HepG2 (cell line): ENCODE results near the gene ADH4. TPM values are rescaled to one million over a fixed set of nuclear protein-coding genes. Genes with fewer than 3 reads are reported as not detected.

Experiments used
- BRD4 ChIP-seq: sonication (generic); formaldehyde crosslinking; IDR thresholded peaks from 2 replicates; pipeline ENCODE4 v1.4.0; 2020; ENCODE audit warnings: missing genetic modification reagents
- GFI1 ChIP-seq: sonication (generic); formaldehyde crosslinking; IDR thresholded peaks from 2 replicates; pipeline ENCODE4 v1.5.0; 2020; ENCODE audit warnings: missing genetic modification reagents, mild to moderate bottlenecking, borderline replicate concordance
- PAX8 ChIP-seq: sonication (generic); formaldehyde crosslinking; IDR thresholded peaks from 2 replicates; pipeline ENCODE4 v1.8.0; 2022; ENCODE audit warnings: mild to moderate bottlenecking, missing genetic modification reagents, borderline replicate concordance
- PHF21A ChIP-seq: sonication (generic); formaldehyde crosslinking; IDR thresholded peaks from 2 replicates; pipeline ENCODE4 v1.5.0; 2020; ENCODE audit warnings: mild to moderate bottlenecking, missing genetic modification reagents
- RXRB ChIP-seq: IDR thresholded peaks from 2 replicates; pipeline ENCODE4 v1.6.1; 2016; ENCODE audit warnings: borderline replicate concordance, missing genetic modification reagents, missing compliant biosample characterization
- SMAD1 ChIP-seq: sonication (generic); formaldehyde crosslinking; IDR thresholded peaks from 2 replicates; pipeline ENCODE4 v1.4.0; 2020; ENCODE audit warnings: missing genetic modification reagents, low read depth, mild to moderate bottlenecking, borderline replicate concordance
- TBX3 ChIP-seq: fragments of 450-650 bp; IDR thresholded peaks from 2 replicates; pipeline ENCODE4 v1.6.1; 2017; ENCODE audit warnings: antibody characterized with exemption, mild to moderate bottlenecking, inconsistent platforms, borderline replicate concordance
- ZNF207 ChIP-seq: fragments of 450-650 bp; IDR thresholded peaks from 2 replicates; pipeline ENCODE4 v1.6.1; 2016; ENCODE audit warnings: antibody characterized with exemption, borderline replicate concordance
- polyA plus RNA-seq, 8 experiments: library from polyadenylated mRNA; depleted of rRNA in 3 of 8; stranded (reverse) in 7 of 8; unstranded in 1 of 8; fragments of >200 nt; fragmentation: Illumina TruSeq in 4 of 8; extraction: Trizol in 4 of 8; gene quantifications; 2 replicates each; pipeline versions ENCODE4 v1.2.1 to v1.2.3, GENCODE V29; 2011 to 2016; ENCODE audit warnings: low read depth in 4 of 8, missing spikeins in 1 of 8, mixed read lengths in 1 of 8; ENCODE audit not compliant: insufficient read depth in 1 of 8
- total RNA-seq, 5 experiments: library from RNA; depleted of rRNA; stranded (reverse); fragments of >200 nt; fragmentation: Illumina TruSeq; extraction: Trizol; gene quantifications; 2 replicates each; pipeline ENCODE4 v1.2.3, GENCODE V29; 2016; ENCODE audit warnings: low read depth in 1 of 5
- TF ChIP-seq, protein P1 (sequence below), 2 experiments: sonication (generic) in 1 of 2; formaldehyde crosslinking in 1 of 2; IDR thresholded peaks; 2 replicates each; pipeline versions ENCODE4 v1.5.1 to v1.6.1; 2011 to 2020; ENCODE audit warnings: borderline replicate concordance in 1 of 2, low read depth in 1 of 2, low read length in 1 of 2, mild to moderate bottlenecking in 1 of 2, missing genetic modification reagents in 1 of 2, moderate library complexity in 1 of 2
- TF ChIP-seq, protein P2 (sequence below): sonication (generic); formaldehyde crosslinking; IDR thresholded peaks from 2 replicates; pipeline ENCODE4 v1.5.0; 2020; ENCODE audit warnings: mild to moderate bottlenecking, missing genetic modification reagents
- TF ChIP-seq, protein P3 (sequence below): IDR thresholded peaks from 2 replicates; pipeline ENCODE4 v1.6.1; 2016; ENCODE audit warnings: low read depth, missing genetic modification reagents, missing compliant biosample characterization
- TF ChIP-seq, protein P4 (sequence below): sonication (generic); formaldehyde crosslinking; IDR thresholded peaks from 2 replicates; pipeline ENCODE4 v1.5.0; 2020; ENCODE audit warnings: mild to moderate bottlenecking, missing genetic modification reagents, moderate library complexity
- TF ChIP-seq, protein P5 (sequence below): sonication (generic); formaldehyde crosslinking; IDR thresholded peaks from 2 replicates; pipeline ENCODE4 v1.8.0; 2023; ENCODE audit warnings: mild to moderate bottlenecking, missing genetic modification reagents

Gene ADH4
- total and polyA plus RNA-seq, 2 of the 13 experiments (the other 11 are each of a cell fraction or from before 2014, with no cell fraction given): 24.3 to 31.1 TPM

DNA sequence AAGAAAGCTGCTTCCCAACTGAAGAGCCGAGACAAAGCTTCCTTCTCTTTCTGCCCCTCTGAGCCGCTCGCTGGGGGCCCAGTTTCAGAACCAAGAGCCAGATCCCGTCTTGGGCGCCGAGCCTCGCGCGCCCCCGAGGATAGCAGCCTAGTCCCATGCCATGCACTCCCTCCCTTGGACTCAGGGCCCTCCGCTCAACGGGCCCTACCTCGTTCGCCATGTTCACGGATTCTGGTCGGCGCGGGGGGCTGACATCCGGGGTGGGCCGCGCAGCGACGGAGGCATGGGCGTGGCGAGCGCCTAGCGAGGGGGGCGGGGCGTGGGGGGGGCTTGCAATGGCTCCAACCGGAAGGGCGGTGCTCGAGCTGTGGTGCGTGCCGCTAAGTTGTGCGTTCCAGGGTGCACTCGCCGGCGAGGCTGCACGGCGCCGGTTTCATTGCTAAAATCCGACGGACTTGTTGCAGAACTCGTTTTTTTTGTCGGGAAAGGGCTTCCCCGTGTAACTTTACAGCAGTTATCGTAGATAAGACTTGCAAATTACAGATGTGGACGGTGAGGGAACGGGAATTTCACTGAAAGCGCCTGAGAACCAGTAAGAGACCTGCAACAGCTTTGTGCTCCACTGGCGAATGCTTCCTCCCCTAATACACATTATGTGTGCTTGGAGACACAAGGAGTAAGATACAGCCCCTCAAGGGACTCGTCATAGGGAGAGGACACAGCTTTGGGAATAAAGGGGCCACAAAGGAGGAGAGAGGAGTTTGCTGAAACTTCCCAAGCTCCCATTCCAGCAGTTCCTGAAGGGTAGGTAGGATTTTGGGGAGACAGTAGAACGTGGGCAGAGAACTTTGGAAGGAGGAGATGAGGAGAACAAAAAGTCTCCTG, 55.4 kb downstream of the ADH4 start, which contains the start of gene ADH5 (continued):
- TF ChIP-seq, protein P1, sequence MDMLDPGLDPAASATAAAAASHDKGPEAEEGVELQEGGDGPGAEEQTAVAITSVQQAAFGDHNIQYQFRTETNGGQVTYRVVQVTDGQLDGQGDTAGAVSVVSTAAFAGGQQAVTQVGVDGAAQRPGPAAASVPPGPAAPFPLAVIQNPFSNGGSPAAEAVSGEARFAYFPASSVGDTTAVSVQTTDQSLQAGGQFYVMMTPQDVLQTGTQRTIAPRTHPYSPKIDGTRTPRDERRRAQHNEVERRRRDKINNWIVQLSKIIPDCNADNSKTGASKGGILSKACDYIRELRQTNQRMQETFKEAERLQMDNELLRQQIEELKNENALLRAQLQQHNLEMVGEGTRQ (IDR thresholded peaks at IDR 0.05; ENCODE audit: low read depth, low read length): no peak
- TF ChIP-seq, protein P1 (CRISPR knock-in tag; IDR thresholded peaks at IDR 0.05; ENCODE audit: borderline replicate concordance): no peak; the same call in 1 of the 2 replicates
- TF ChIP-seq SMAD1 (CRISPR knock-in tag) (no peak), TBX3 (no peak), PHF21A (CRISPR knock-in tag) (peak; percentile 58; the same call in 1 of the 2 replicates), PAX8 (peak; percentile 75; the same call in 1 of the 2 replicates), GFI1 (no peak), BRD4 (CRISPR knock-in tag) (peak; percentile 86), ZNF207 (no peak), RXRB (CRISPR knock-in tag) (peak; percentile 8; the same call in 1 of the 2 replicates)
- TF ChIP-seq, protein P2, sequence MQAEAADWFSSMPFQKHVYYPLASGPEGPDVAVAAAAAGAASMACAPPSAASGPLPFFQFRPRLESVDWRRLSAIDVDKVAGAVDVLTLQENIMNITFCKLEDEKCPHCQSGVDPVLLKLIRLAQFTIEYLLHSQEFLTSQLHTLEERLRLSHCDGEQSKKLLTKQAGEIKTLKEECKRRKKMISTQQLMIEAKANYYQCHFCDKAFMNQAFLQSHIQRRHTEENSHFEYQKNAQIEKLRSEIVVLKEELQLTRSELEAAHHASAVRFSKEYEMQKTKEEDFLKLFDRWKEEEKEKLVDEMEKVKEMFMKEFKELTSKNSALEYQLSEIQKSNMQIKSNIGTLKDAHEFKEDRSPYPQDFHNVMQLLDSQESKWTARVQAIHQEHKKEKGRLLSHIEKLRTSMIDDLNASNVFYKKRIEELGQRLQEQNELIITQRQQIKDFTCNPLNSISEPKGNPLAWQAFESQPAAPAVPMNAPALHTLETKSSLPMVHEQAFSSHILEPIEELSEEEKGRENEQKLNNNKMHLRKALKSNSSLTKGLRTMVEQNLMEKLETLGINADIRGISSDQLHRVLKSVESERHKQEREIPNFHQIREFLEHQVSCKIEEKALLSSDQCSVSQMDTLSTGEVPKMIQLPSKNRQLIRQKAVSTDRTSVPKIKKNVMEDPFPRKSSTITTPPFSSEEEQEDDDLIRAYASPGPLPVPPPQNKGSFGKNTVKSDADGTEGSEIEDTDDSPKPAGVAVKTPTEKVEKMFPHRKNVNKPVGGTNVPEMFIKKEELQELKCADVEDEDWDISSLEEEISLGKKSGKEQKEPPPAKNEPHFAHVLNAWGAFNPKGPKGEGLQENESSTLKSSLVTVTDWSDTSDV (CRISPR knock-in tag): no peak
- TF ChIP-seq, protein P3, sequence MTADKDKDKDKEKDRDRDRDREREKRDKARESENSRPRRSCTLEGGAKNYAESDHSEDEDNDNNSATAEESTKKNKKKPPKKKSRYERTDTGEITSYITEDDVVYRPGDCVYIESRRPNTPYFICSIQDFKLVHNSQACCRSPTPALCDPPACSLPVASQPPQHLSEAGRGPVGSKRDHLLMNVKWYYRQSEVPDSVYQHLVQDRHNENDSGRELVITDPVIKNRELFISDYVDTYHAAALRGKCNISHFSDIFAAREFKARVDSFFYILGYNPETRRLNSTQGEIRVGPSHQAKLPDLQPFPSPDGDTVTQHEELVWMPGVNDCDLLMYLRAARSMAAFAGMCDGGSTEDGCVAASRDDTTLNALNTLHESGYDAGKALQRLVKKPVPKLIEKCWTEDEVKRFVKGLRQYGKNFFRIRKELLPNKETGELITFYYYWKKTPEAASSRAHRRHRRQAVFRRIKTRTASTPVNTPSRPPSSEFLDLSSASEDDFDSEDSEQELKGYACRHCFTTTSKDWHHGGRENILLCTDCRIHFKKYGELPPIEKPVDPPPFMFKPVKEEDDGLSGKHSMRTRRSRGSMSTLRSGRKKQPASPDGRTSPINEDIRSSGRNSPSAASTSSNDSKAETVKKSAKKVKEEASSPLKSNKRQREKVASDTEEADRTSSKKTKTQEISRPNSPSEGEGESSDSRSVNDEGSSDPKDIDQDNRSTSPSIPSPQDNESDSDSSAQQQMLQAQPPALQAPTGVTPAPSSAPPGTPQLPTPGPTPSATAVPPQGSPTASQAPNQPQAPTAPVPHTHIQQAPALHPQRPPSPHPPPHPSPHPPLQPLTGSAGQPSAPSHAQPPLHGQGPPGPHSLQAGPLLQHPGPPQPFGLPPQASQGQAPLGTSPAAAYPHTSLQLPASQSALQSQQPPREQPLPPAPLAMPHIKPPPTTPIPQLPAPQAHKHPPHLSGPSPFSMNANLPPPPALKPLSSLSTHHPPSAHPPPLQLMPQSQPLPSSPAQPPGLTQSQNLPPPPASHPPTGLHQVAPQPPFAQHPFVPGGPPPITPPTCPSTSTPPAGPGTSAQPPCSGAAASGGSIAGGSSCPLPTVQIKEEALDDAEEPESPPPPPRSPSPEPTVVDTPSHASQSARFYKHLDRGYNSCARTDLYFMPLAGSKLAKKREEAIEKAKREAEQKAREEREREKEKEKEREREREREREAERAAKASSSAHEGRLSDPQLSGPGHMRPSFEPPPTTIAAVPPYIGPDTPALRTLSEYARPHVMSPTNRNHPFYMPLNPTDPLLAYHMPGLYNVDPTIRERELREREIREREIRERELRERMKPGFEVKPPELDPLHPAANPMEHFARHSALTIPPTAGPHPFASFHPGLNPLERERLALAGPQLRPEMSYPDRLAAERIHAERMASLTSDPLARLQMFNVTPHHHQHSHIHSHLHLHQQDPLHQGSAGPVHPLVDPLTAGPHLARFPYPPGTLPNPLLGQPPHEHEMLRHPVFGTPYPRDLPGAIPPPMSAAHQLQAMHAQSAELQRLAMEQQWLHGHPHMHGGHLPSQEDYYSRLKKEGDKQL (CRISPR knock-in tag): no peak
- TF ChIP-seq, protein P4, sequence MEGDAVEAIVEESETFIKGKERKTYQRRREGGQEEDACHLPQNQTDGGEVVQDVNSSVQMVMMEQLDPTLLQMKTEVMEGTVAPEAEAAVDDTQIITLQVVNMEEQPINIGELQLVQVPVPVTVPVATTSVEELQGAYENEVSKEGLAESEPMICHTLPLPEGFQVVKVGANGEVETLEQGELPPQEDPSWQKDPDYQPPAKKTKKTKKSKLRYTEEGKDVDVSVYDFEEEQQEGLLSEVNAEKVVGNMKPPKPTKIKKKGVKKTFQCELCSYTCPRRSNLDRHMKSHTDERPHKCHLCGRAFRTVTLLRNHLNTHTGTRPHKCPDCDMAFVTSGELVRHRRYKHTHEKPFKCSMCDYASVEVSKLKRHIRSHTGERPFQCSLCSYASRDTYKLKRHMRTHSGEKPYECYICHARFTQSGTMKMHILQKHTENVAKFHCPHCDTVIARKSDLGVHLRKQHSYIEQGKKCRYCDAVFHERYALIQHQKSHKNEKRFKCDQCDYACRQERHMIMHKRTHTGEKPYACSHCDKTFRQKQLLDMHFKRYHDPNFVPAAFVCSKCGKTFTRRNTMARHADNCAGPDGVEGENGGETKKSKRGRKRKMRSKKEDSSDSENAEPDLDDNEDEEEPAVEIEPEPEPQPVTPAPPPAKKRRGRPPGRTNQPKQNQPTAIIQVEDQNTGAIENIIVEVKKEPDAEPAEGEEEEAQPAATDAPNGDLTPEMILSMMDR: no peak
- TF ChIP-seq, protein P5, sequence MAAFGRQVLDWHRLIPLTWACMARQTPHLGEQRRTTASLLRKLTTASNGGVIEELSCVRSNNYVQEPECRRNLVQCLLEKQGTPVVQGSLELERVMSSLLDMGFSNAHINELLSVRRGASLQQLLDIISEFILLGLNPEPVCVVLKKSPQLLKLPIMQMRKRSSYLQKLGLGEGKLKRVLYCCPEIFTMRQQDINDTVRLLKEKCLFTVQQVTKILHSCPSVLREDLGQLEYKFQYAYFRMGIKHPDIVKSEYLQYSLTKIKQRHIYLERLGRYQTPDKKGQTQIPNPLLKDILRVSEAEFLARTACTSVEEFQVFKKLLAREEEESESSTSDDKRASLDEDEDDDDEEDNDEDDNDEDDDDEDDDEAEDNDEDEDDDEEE (CRISPR knock-in tag): no peak
